ENCODE data around the gene PACS2. TPM values are rescaled to one million over a fixed set of nuclear protein-coding genes. Genes with fewer than 3 reads are reported as not detected.

The PACS2 gene
- total RNA-seq, 3 donors from 2014 or later (not counting 1 experiment from before 2014, with no cell fraction given), result 58.4 to 76.5 (median 69.2) TPM

DNA sequence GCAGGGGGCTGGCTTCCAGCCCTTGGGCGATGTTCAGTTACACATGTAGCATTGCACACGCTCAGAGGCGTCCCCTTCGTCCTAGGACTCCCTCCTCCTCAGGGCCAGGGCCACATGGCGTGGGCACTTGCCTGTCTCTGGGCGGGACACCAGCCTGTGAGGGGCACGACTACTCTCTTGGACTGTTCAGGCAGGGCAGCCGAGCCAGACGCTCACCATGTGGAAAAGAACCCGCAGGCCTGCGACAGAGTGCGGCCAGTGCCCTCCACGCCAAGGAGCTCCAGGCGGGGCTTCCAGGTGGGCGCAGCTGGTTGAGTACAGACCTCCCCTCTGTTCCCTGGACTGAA is 126.0 kb downstream of the PACS2 start:
- Histone ChIP-seq H3K36me3 (ENCODE audit: control insufficient read depth, insufficient read depth, low read length) (peaks cover 13% of the 10 kb centered on the region), H3K27ac (ENCODE audit: low read length) (no peak overlapping the region), H3K4me3 (ENCODE audit: low read length) (no peak overlapping the region), H3K9me3 (ENCODE audit: control insufficient read depth, insufficient read depth, low read length) (no peaks in the 10 kb centered on the region), H3K27me3 (ENCODE audit: control insufficient read depth, insufficient read depth, low read length) (no peaks in the 10 kb centered on the region), H3K4me1 (ENCODE audit: control insufficient read depth, insufficient read depth, low read length) (no peaks in the 10 kb centered on the region)
- H3K27me3 Mint-ChIP-seq (ENCODE audit: low read depth in 2 of 2), result no peaks in the 10 kb centered on the region
- no peak overlapping the region for H3K27ac Mint-ChIP-seq
- H3K4me3 Mint-ChIP-seq, result no peak overlapping the region
- intact Hi-C loops (cut with micrococcal nuclease), result no loop called here
- 98% methylated on average over 15 of the region's 15 CpGs for WGBS (ENCODE audit: insufficient coverage)
- TF ChIP-seq CTCF (IDR thresholded peaks at IDR 0.05), result no peak
- H3K9me3 Mint-ChIP-seq, result no peaks in the 10 kb centered on the region
- ATAC-seq, result no peak
- peaks cover 10 to 16% of the 10 kb centered on the region in 2 donors for H3K4me1 Mint-ChIP-seq
- no peaks in the 10 kb centered on the region for H3K36me3 Mint-ChIP-seq
- DNase-seq, result no peak

GRCh38 chr14:105440992-105441391 is 126.4 kb downstream of the PACS2 start:
- no peaks in the 10 kb centered on the region for H3K27me3 Mint-ChIP-seq (ENCODE audit: low read depth in 2 of 2)
- H3K9me3 ChIP-seq (ENCODE audit: control insufficient read depth, insufficient read depth, low read length), result no peaks in the 10 kb centered on the region
- peaks cover 13% of the 10 kb centered on the region for H3K36me3 ChIP-seq (ENCODE audit: control insufficient read depth, insufficient read depth, low read length)
- no peak overlapping the region for H3K4me3 Mint-ChIP-seq
- H3K27ac Mint-ChIP-seq, result no peak overlapping the region
- ATAC-seq (no peak), DNase-seq (no peak)
- H3K27me3 ChIP-seq (ENCODE audit: control insufficient read depth, insufficient read depth, low read length), result no peaks in the 10 kb centered on the region
- H3K4me3 ChIP-seq (ENCODE audit: low read length), result no peak overlapping the region
- H3K4me1 ChIP-seq (ENCODE audit: control insufficient read depth, insufficient read depth, low read length), result no peaks in the 10 kb centered on the region
- no peaks in the 10 kb centered on the region for H3K36me3 Mint-ChIP-seq
- no peak overlapping the region for H3K27ac ChIP-seq (ENCODE audit: low read length)
- TF ChIP-seq CTCF (IDR thresholded peaks at IDR 0.05), result no peak
- 98% methylated on average over 9 of the region's 9 CpGs for WGBS (ENCODE audit: insufficient coverage)
- no peaks in the 10 kb centered on the region for H3K9me3 Mint-ChIP-seq
- intact Hi-C loops (cut with micrococcal nuclease), result no loop called here
- H3K4me1 Mint-ChIP-seq, result peaks cover 7 to 13% of the 10 kb centered on the region in 2 donors

- peaks cover 13% of the 10 kb centered on the region for H3K36me3 ChIP-seq (ENCODE audit: control insufficient read depth, insufficient read depth, low read length)
- DNase-seq (no peak), ATAC-seq (no peak)
- no peaks in the 10 kb centered on the region for H3K9me3 ChIP-seq (ENCODE audit: control insufficient read depth, insufficient read depth, low read length)
- H3K27me3 Mint-ChIP-seq (ENCODE audit: low read depth in 2 of 2), result no peaks in the 10 kb centered on the region
- H3K4me3 Mint-ChIP-seq, result no peak overlapping the region
- no peaks in the 10 kb centered on the region for H3K27me3 ChIP-seq (ENCODE audit: control insufficient read depth, insufficient read depth, low read length)
- H3K4me1 ChIP-seq (ENCODE audit: control insufficient read depth, insufficient read depth, low read length), result no peaks in the 10 kb centered on the region
- WGBS (ENCODE audit: insufficient coverage), result 86% methylated on average over 17 of the region's 17 CpGs
- H3K4me3 ChIP-seq (ENCODE audit: low read length), result no peak overlapping the region
- H3K4me1 Mint-ChIP-seq, result peaks cover 0 to 7% of the 10 kb centered on the region in 2 donors
- no peak for TF ChIP-seq CTCF (IDR thresholded peaks at IDR 0.05)
- no peak overlapping the region for H3K27ac ChIP-seq (ENCODE audit: low read length)
- no peaks in the 10 kb centered on the region for H3K36me3 Mint-ChIP-seq
- H3K27ac Mint-ChIP-seq, result no peak overlapping the region
- no peaks in the 10 kb centered on the region for H3K9me3 Mint-ChIP-seq
- intact Hi-C loops (cut with micrococcal nuclease), result no loop called here
Measured at GRCh38 chr14:105442125-105442524, 127.6 kb downstream of the PACS2 start.

DNA sequence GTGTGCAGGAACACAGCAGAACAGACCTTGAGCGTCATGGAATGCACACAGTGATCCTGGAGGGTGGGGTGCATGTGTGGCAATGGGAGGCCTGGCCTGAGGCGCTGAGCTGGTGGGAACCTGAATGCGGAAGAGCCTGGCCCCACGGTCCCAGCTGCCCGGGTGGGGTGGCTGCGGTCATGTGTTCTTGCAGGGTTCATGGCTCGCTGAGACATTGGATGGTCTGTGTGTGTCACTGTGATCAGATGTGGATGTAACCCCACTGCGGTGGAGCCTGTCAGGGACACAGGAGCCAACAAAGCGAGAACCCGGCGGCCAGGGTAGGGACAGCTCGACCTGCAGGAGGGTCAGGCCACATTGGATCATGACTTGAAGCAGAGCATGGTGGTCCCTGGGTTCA is 128.3 kb downstream of the PACS2 start:
- H3K4me3 Mint-ChIP-seq, result no peak overlapping the region
- no peaks in the 10 kb centered on the region for H3K27me3 ChIP-seq (ENCODE audit: control insufficient read depth, insufficient read depth, low read length)
- H3K4me1 ChIP-seq (ENCODE audit: control insufficient read depth, insufficient read depth, low read length), result no peaks in the 10 kb centered on the region
- H3K27ac Mint-ChIP-seq, result no peak overlapping the region
- no peaks in the 10 kb centered on the region for H3K36me3 Mint-ChIP-seq
- H3K4me3 ChIP-seq (ENCODE audit: low read length), result no peak overlapping the region
- no peaks in the 10 kb centered on the region for H3K27me3 Mint-ChIP-seq (ENCODE audit: low read depth in 2 of 2)
- ATAC-seq (no peak), DNase-seq (no peak)
- intact Hi-C loops (cut with micrococcal nuclease), result no loop called here
- no peaks in the 10 kb centered on the region for H3K9me3 ChIP-seq (ENCODE audit: control insufficient read depth, insufficient read depth, low read length)
- H3K27ac ChIP-seq (ENCODE audit: low read length), result no peak overlapping the region
- H3K36me3 ChIP-seq (ENCODE audit: control insufficient read depth, insufficient read depth, low read length), result peaks cover 13% of the 10 kb centered on the region
- 95% methylated on average over 12 of the region's 12 CpGs for WGBS (ENCODE audit: insufficient coverage)
- no peaks in the 10 kb centered on the region for H3K9me3 Mint-ChIP-seq
- TF ChIP-seq CTCF (IDR thresholded peaks at IDR 0.05), result no peak
- H3K4me1 Mint-ChIP-seq, result peaks cover 0 to 7% of the 10 kb centered on the region in 2 donors
